Measurements from ENCODE around the gene TRIM9. TPM values are rescaled to one million over a fixed set of nuclear protein-coding genes. Genes with fewer than 3 reads are reported as not detected.

The TRIM9 gene
- total RNA-seq, 2 experiments from 2014 or later, result 1.7 to 2.3 TPM

DNA sequence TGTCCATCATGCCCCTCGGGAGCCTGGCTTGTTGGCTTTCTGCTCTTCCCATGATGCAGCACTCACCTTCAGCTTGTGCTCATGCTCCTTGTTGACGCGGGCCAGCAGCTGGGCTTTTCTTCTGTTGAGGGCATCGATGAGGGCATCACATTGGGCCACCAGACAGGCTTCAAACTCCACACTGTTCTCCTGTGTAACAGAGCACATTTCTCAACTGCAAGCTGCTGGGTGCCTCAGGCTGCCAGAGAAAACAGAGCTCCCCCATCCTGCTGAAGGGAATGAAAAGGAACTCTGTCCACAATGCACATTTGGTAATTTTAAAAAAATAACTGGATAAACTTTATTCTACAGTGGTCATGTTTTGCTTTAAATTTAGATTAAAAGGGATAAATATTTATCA is 72.1 kb downstream of the TRIM9 start:
- Mint-ChIP-seq H3K36me3 (peaks cover 2% of the 10 kb centered on the region), H3K27ac (no peak overlapping the region), H3K4me3 (no peak overlapping the region), H3K27me3 (peaks cover 3% of the 10 kb centered on the region), H3K9me3 (no peaks in the 10 kb centered on the region), H3K4me1 (no peaks in the 10 kb centered on the region)
- POLR2A ChIA-PET, result no interaction called here
- DNase-seq, result no peak
- ATAC-seq (ENCODE audit: low read depth), result no peak

GRCh38 chr14:51020024-51020710 is 74.7 kb downstream of the TRIM9 start:
- DNase-seq, result no peak
- no peak for ATAC-seq (ENCODE audit: low read depth)
- no peaks in the 10 kb centered on the region for H3K4me1 Mint-ChIP-seq

DNA sequence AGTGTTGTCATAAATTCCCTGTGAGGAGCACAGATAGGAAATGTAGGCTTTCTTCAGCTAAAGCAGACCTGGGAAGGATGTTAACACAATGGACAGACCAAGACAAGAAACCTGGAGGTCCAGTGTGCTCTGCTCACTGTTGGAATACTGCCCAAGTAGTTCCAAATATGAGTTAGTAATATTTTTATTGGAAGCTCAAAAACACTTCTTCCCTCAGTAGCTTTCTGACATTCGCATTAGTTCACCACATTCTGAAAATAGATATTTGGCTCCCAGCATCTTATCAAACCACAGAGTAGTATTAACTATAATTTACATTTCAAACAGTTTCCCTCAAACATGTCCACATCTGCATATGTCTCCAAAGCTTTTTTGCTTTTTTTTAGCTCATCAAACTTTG is 75.8 kb downstream of the TRIM9 start:
- POLR2A ChIA-PET, result no interaction called here
- H3K4me3 Mint-ChIP-seq, result no peak overlapping the region
- H3K9me3 Mint-ChIP-seq, result no peaks in the 10 kb centered on the region

More at GRCh38 chr14:51020024-51020710, 74.7 kb downstream of the TRIM9 start:
- Mint-ChIP-seq H3K36me3 (peaks cover 2% of the 10 kb centered on the region), H3K27ac (no peak overlapping the region), H3K27me3 (peaks cover 3% of the 10 kb centered on the region), H3K4me3 (no peak overlapping the region), H3K9me3 (no peaks in the 10 kb centered on the region)
- POLR2A ChIA-PET, result no interaction called here

GRCh38 chr14:51018521-51018920 is 76.4 kb downstream of the TRIM9 start:
- H3K4me1 Mint-ChIP-seq, result no peaks in the 10 kb centered on the region
- H3K27ac Mint-ChIP-seq, result no peak overlapping the region
- ATAC-seq (ENCODE audit: low read depth), result no peak
- no peaks in the 10 kb centered on the region for H3K9me3 Mint-ChIP-seq
- DNase-seq, result no peak
- H3K36me3 Mint-ChIP-seq, result peaks cover 2% of the 10 kb centered on the region
- H3K4me3 Mint-ChIP-seq, result no peak overlapping the region
- POLR2A ChIA-PET, result no interaction called here
- peaks cover 3% of the 10 kb centered on the region for H3K27me3 Mint-ChIP-seq

More for the DNA sequence above, 75.8 kb downstream of the TRIM9 start:
- H3K36me3 Mint-ChIP-seq, result peaks cover 2% of the 10 kb centered on the region
- ATAC-seq (ENCODE audit: low read depth), result no peak
- H3K27me3 Mint-ChIP-seq, result peaks cover 3% of the 10 kb centered on the region
- H3K4me1 Mint-ChIP-seq, result no peaks in the 10 kb centered on the region
- DNase-seq, result no peak
- no peak overlapping the region for H3K27ac Mint-ChIP-seq

- ATAC-seq (ENCODE audit: low read depth) (no peak), DNase-seq (no peak)
- H3K27ac Mint-ChIP-seq, result no peak overlapping the region
- peaks cover 3% of the 10 kb centered on the region for H3K27me3 Mint-ChIP-seq
- H3K4me3 Mint-ChIP-seq, result no peak overlapping the region
- H3K36me3 Mint-ChIP-seq, result no peaks in the 10 kb centered on the region
- no peaks in the 10 kb centered on the region for H3K4me1 Mint-ChIP-seq
- POLR2A ChIA-PET, result no interaction called here
- no peaks in the 10 kb centered on the region for H3K9me3 Mint-ChIP-seq
Observed at GRCh38 chr14:51014625-51015024, 80.3 kb downstream of the TRIM9 start.

- ATAC-seq (ENCODE audit: low read depth) (no peak), DNase-seq (no peak)
- no peaks in the 10 kb centered on the region for H3K36me3 Mint-ChIP-seq
- POLR2A ChIA-PET, result no interaction called here
- peaks cover 3% of the 10 kb centered on the region for H3K27me3 Mint-ChIP-seq
- H3K4me1 Mint-ChIP-seq, result no peaks in the 10 kb centered on the region
- H3K4me3 Mint-ChIP-seq, result no peak overlapping the region
- H3K27ac Mint-ChIP-seq, result no peak overlapping the region
- no peaks in the 10 kb centered on the region for H3K9me3 Mint-ChIP-seq
Observed at GRCh38 chr14:51014086-51014485, 80.8 kb downstream of the TRIM9 start.

- H3K9me3 Mint-ChIP-seq, result no peaks in the 10 kb centered on the region
- no peaks in the 10 kb centered on the region for H3K36me3 Mint-ChIP-seq
- ATAC-seq (ENCODE audit: low read depth), result no peak
- H3K27me3 Mint-ChIP-seq, result peaks cover 3% of the 10 kb centered on the region
- no peaks in the 10 kb centered on the region for H3K4me1 Mint-ChIP-seq
- no peak overlapping the region for H3K4me3 Mint-ChIP-seq
- POLR2A ChIA-PET, result no interaction called here
- no peak overlapping the region for H3K27ac Mint-ChIP-seq
- DNase-seq, result no peak
Observed at GRCh38 chr14:51012055-51012454, 82.8 kb downstream of the TRIM9 start.

GRCh38 chr14:51008446-51008845 is 86.5 kb downstream of the TRIM9 start:
- DNase-seq, result no peak
- no peaks in the 10 kb centered on the region for H3K36me3 Mint-ChIP-seq
- peaks cover 3% of the 10 kb centered on the region for H3K27me3 Mint-ChIP-seq
- H3K4me3 Mint-ChIP-seq, result no peak overlapping the region
- ATAC-seq (ENCODE audit: low read depth), result no peak
- no peaks in the 10 kb centered on the region for H3K9me3 Mint-ChIP-seq
- H3K27ac Mint-ChIP-seq, result no peak overlapping the region
- POLR2A ChIA-PET, result no interaction called here
- no peaks in the 10 kb centered on the region for H3K4me1 Mint-ChIP-seq

DNA sequence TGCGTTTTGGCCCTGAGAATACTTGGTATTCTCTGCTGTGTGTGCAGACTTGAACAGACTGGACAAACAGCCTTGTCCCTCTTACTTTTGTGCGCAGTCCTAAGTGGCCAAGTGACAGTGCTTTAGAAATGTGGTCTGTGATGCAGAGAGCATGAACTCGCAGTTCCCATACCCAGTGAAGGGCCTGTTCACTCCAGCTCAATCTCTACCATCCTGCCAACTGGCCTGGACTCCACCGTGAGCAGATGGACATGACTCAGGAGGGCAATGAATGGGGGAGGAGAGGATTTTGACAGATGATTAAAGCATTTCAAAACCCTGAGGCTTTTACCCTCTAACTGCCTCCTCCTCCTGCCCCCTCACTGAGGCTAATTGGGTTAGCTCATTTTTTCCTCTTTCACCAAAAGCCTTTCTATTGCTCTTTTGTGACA is 88.1 kb downstream of the TRIM9 start:
- no peak overlapping the region for H3K27ac Mint-ChIP-seq
- POLR2A ChIA-PET, result no interaction called here
- no peaks in the 10 kb centered on the region for H3K4me1 Mint-ChIP-seq
- DNase-seq (no peak), ATAC-seq (ENCODE audit: low read depth) (no peak)
- no peaks in the 10 kb centered on the region for H3K27me3 Mint-ChIP-seq
- H3K36me3 Mint-ChIP-seq, result no peaks in the 10 kb centered on the region
- H3K4me3 Mint-ChIP-seq, result no peak overlapping the region
- H3K9me3 Mint-ChIP-seq, result no peaks in the 10 kb centered on the region

- H3K9me3 Mint-ChIP-seq, result no peaks in the 10 kb centered on the region
- POLR2A ChIA-PET, result no interaction called here
- no peak for DNase-seq
- H3K36me3 Mint-ChIP-seq, result no peaks in the 10 kb centered on the region
- no peak overlapping the region for H3K4me3 Mint-ChIP-seq
- H3K4me1 Mint-ChIP-seq, result no peaks in the 10 kb centered on the region
- no peaks in the 10 kb centered on the region for H3K27me3 Mint-ChIP-seq
- H3K27ac Mint-ChIP-seq, result no peak overlapping the region
- no peak for ATAC-seq (ENCODE audit: low read depth)
Observed at GRCh38 chr14:51006324-51006723, 88.6 kb downstream of the TRIM9 start.

- ATAC-seq (ENCODE audit: low read depth) (no peak), DNase-seq (no peak)
- POLR2A ChIA-PET, result no interaction called here
- H3K27me3 Mint-ChIP-seq, result no peaks in the 10 kb centered on the region
- no peak overlapping the region for H3K4me3 Mint-ChIP-seq
- no peaks in the 10 kb centered on the region for H3K36me3 Mint-ChIP-seq
- no peak overlapping the region for H3K27ac Mint-ChIP-seq
- H3K9me3 Mint-ChIP-seq, result no peaks in the 10 kb centered on the region
- no peaks in the 10 kb centered on the region for H3K4me1 Mint-ChIP-seq
Observed at GRCh38 chr14:51004801-51005526, 89.9 kb downstream of the TRIM9 start.

GRCh38 chr14:51004352-51004800 is 90.5 kb downstream of the TRIM9 start:
- POLR2A ChIA-PET, result no interaction called here
- ATAC-seq (ENCODE audit: low read depth), result no peak
- Mint-ChIP-seq H3K4me1 (no peaks in the 10 kb centered on the region), H3K9me3 (no peaks in the 10 kb centered on the region), H3K27ac (no peak overlapping the region), H3K27me3 (no peaks in the 10 kb centered on the region), H3K36me3 (no peaks in the 10 kb centered on the region), H3K4me3 (no peak overlapping the region)
- DNase-seq, result no peak

DNA sequence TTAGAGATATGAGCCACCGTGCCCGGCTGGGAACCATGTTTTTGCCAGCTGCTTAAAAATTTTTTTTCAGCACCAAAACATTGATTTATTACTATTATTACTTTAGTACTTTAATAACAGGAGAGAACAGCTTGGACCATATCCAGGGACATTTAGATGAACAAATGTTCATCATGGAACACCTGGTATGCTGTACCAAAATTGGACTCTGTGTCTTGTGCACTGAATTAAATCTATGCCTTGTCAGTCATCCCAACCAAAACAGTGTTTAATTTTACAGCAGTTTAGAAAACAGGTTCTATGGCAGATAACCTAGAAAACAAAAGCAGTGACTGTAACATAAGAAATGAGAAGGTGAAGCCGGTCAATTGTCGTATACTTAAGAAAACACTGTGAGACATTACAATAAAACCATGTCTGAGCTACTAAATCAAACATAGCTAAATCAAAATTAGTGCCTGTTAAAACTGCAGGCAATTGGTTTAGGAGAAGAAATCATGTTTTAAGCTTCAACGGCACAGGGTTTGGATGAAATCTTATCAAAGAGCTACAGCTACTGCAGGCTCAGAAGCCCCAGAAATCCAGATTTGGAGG is 92.4 kb downstream of the TRIM9 start:
- no peaks in the 10 kb centered on the region for H3K9me3 Mint-ChIP-seq
- H3K27me3 Mint-ChIP-seq, result no peaks in the 10 kb centered on the region
- POLR2A ChIA-PET, result no interaction called here
- ATAC-seq (ENCODE audit: low read depth) (no peak), DNase-seq (no peak)
- H3K27ac Mint-ChIP-seq, result no peak overlapping the region
- H3K36me3 Mint-ChIP-seq, result no peaks in the 10 kb centered on the region
- H3K4me1 Mint-ChIP-seq, result no peaks in the 10 kb centered on the region
- H3K4me3 Mint-ChIP-seq, result no peak overlapping the region

DNA sequence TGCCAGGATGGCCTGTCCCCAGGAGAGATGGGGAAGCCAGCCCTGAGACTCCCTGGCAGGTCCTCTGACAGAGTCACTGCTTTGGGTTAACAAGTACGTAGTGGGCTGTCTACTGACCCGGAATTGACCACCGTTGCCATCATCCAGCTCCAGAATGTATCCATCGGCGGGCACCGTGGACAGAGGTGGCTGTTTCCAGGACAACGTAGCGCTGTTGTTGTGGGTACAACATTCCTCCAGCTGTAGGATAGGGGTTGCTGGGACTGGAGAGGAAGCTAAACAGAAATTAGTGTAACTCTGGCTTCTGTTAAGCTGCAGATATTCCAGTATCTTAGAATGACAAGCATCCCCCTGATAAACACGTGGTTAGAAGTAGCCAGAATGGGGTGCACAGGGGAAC is 94.3 kb downstream of the TRIM9 start:
- no peak for ATAC-seq (ENCODE audit: low read depth)
- no peaks in the 10 kb centered on the region for H3K36me3 Mint-ChIP-seq

More for the DNA sequence above, 94.3 kb downstream of the TRIM9 start:
- no peaks in the 10 kb centered on the region for H3K9me3 Mint-ChIP-seq
- no peak overlapping the region for H3K27ac Mint-ChIP-seq
- DNase-seq, result no peak
- no peaks in the 10 kb centered on the region for H3K4me1 Mint-ChIP-seq
- no peaks in the 10 kb centered on the region for H3K27me3 Mint-ChIP-seq
- POLR2A ChIA-PET, result no interaction called here
- no peak overlapping the region for H3K4me3 Mint-ChIP-seq

Data from activated naive CD8-positive, alpha-beta T cell treated with anti-CD3 and anti-CD28 coated beads, Interleukin-2, amount 10 ng/mL, durations not matched to agents 7 days and 5 days (primary cell).